Epithelial cell of esophagus (primary cell): ENCODE data around the gene TNIK.

Experiments
- DNase-seq: peaks from one replicate; pipeline ENCODE4 v3.0.0; 2010; ENCODE audit warnings: low read depth
- H3K4me3 ChIP-seq: 2 replicates; pipeline ENCODE4 v1.5.1; 2011; ENCODE audit warnings: mild to moderate bottlenecking, low read length, control low read depth
- CTCF ChIP-seq: IDR thresholded peaks from 2 replicates; pipeline ENCODE4 v1.5.1; 2011; ENCODE audit warnings: low read depth, mild to moderate bottlenecking, low read length, control low read depth, inconsistent platforms; ENCODE audit not compliant: insufficient read depth; ENCODE audit errors: missing control alignments

Gene TNIK

GRCh38 chr3:171358881-171359198, 101.4 kb downstream of the TNIK start:
- no peak for TF ChIP-seq CTCF
- no peak overlapping the region for H3K4me3 ChIP-seq
- DNase-seq, result no peak

GRCh38 chr3:171358181-171358880, 101.9 kb downstream of the TNIK start:
- TF ChIP-seq CTCF, result no peak
- DNase-seq, result peak; percentile 25
- H3K4me3 ChIP-seq, result no peak overlapping the region

GRCh38 chr3:171357721-171358120, 102.5 kb downstream of the TNIK start:
- H3K4me3 ChIP-seq, result no peak overlapping the region
- DNase-seq, result no peak
- TF ChIP-seq CTCF, result no peak

GRCh38 chr3:171356251-171356650, 104.0 kb downstream of the TNIK start:
- TF ChIP-seq CTCF, result no peak
- H3K4me3 ChIP-seq, result no peak overlapping the region
- DNase-seq, result peak; percentile 35

- no peak for TF ChIP-seq CTCF
- H3K4me3 ChIP-seq, result no peak overlapping the region
- peak; percentile 39 for DNase-seq
Observed at GRCh38 chr3:171354706-171355582, 105.3 kb downstream of the TNIK start.

GRCh38 chr3:171354049-171354705, 106.0 kb downstream of the TNIK start:
- peak; percentile 32 for DNase-seq
- no peak overlapping the region for H3K4me3 ChIP-seq
- TF ChIP-seq CTCF, result no peak

GRCh38 chr3:171353423-171353822, 106.8 kb downstream of the TNIK start:
- H3K4me3 ChIP-seq, result no peak overlapping the region
- no peak for TF ChIP-seq CTCF
- peak; percentile 84 for DNase-seq
